ENCODE results near the gene IL23R.

IL23R gene

GRCh38 chr1:67264899-67265298 lies 98.6 kb downstream of the IL23R start:
- no peak for DNase-seq (ENCODE audit: low read depth)
- no peak overlapping the region for H3K4me3 ChIP-seq (ENCODE audit: low read depth, low read length)
- TF ChIP-seq, protein P1, sequence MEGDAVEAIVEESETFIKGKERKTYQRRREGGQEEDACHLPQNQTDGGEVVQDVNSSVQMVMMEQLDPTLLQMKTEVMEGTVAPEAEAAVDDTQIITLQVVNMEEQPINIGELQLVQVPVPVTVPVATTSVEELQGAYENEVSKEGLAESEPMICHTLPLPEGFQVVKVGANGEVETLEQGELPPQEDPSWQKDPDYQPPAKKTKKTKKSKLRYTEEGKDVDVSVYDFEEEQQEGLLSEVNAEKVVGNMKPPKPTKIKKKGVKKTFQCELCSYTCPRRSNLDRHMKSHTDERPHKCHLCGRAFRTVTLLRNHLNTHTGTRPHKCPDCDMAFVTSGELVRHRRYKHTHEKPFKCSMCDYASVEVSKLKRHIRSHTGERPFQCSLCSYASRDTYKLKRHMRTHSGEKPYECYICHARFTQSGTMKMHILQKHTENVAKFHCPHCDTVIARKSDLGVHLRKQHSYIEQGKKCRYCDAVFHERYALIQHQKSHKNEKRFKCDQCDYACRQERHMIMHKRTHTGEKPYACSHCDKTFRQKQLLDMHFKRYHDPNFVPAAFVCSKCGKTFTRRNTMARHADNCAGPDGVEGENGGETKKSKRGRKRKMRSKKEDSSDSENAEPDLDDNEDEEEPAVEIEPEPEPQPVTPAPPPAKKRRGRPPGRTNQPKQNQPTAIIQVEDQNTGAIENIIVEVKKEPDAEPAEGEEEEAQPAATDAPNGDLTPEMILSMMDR (IDR thresholded peaks at IDR 0.05; ENCODE audit: low read depth, low read length, missing control alignments): no peak

- TF ChIP-seq, protein P1 (IDR thresholded peaks at IDR 0.05; ENCODE audit: low read depth, low read length, missing control alignments): no peak
- H3K4me3 ChIP-seq (ENCODE audit: low read depth, low read length): no peak overlapping the region
- DNase-seq (ENCODE audit: low read depth): no peak
These were observed 102.8 kb downstream of the IL23R start for GRCh38 chr1:67269061-67269460.

DNA sequence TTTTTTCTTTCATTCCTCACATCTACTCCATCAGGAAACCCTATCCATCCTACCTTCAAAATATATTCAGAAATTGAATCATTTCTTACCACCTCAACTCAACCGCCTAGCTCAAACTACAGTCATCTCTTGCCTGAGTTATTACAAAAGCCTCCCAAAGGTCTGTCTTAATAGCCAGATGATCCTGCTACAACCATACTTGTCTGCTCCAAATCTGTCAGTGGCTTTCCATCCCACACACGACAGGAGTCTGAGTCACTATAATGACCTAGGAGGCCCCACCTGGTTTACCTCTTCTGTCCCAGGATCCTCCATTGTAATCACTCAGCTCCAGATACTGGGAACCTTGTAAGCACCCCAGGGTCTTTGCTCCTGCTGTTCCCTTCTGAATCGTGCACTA lies 104.3 kb downstream of the IL23R start:
- TF ChIP-seq, protein P1 (IDR thresholded peaks at IDR 0.05; ENCODE audit: low read depth, low read length, missing control alignments): no peak
- H3K4me3 ChIP-seq (ENCODE audit: low read depth, low read length): no peak overlapping the region
- no peak for DNase-seq (ENCODE audit: low read depth)

DNA sequence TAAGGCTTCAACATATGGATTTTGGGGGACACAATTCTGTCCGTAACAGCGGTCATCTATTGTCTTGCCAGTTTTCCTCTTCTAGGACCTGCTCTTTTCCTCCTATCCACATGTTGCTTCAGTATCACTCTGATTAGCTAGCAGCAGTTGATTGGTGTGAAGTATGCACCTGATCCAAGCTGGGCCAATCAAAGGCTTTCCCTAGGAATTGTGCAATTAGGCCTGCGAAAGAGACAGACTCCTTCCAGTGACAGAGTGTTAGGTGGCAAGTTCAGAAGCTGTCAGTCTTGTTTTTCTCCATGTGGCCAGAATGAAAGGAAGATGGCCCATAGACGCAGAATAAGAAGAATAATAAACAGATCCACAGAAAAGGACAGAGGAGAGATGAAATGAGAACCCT lies 107.3 kb downstream of the IL23R start:
- TF ChIP-seq, protein P1 (IDR thresholded peaks at IDR 0.05; ENCODE audit: low read depth, low read length, missing control alignments): no peak
- no peak for DNase-seq (ENCODE audit: low read depth)
- H3K4me3 ChIP-seq (ENCODE audit: low read depth, low read length): no peak overlapping the region

DNA sequence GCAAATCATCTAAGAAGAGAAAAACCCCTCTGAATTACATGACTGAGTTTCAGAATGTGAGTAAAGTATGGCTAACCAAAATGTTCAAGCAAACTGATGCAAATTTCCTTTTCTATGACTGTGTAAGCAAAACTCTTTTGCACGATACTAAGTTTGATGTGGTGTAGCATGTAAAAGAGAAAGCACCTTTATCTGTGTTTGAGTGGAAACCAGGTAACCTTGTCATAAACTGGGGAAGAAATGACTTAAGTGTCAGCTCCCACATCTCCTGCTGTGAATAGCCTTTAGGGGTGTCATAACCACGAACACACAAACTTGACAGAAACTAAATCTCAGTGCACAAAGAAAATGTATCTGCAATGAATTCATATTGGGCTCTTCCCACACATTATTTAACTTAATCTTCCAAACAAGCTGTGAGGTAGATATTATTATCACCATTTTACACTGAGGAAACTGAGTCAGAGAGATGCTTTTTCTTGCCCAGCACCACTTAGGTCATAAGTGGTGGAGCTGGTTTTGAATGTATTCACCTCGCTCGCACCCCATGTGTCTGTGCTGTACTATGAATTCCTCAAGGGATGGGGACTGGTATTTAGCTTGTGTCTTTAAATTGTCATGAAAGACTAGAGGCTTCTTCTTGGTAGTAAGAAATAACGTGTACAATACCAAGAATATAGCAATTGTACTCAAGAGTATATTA lies 108.5 kb downstream of the IL23R start:
- TF ChIP-seq, protein P1 (IDR thresholded peaks at IDR 0.05; ENCODE audit: low read depth, low read length, missing control alignments): no peak
- no peak for DNase-seq (ENCODE audit: low read depth)

GRCh38 chr1:67280696-67281095 lies 114.4 kb downstream of the IL23R start:
- TF ChIP-seq, protein P1 (IDR thresholded peaks at IDR 0.05; ENCODE audit: low read depth, low read length, missing control alignments): no peak
- no peak overlapping the region for H3K4me3 ChIP-seq (ENCODE audit: low read depth, low read length)
- no peak for DNase-seq (ENCODE audit: low read depth)

More for the DNA sequence above, 108.5 kb downstream of the IL23R start:
- no peak overlapping the region for H3K4me3 ChIP-seq (ENCODE audit: low read depth, low read length)

DNA sequence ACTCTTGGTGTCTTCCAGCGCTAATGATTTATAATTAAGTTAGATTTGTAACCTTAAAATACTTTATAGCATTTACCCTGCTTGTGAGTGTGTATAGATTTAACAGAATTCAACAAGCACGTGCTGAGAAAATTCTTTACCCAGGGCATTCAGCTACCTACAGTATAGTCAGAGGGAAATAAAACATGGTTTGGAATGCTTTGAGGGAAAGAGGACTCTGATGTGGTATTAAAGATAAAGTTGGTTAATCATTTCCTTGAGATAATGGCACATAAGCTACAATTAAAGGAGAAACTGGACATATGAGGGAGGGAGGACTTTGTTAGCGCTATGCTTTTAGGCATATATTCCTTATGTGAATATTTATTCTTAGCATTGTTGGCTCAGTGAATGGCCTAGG lies 115.0 kb downstream of the IL23R start:
- TF ChIP-seq, protein P1 (IDR thresholded peaks at IDR 0.05; ENCODE audit: low read depth, low read length, missing control alignments): no peak
- no peak for DNase-seq (ENCODE audit: low read depth)
- H3K4me3 ChIP-seq (ENCODE audit: low read depth, low read length): no peak overlapping the region

Measured in GM12864 (cell line).